GM18907 (cell line): ENCODE data around the gene FBXO5.
"Not testable (repeated sequence)": the region's sequence is repeated elsewhere in the genome, so short reads cannot be mapped to it uniquely, and the experiment has no call there.

Source experiments
- ATAC-seq: cut with Tn5 transposase; IDR thresholded peaks from one replicate; pipeline ENCODE4 v1.9.1; 2021; ENCODE audit warnings: mild to moderate bottlenecking, moderate library complexity; ENCODE audit not compliant: unreplicated experiment

FBXO5 gene

GRCh38 chr6:152993847-152994246 is 11.0 kb upstream of the FBXO5 start:
- no peak for ATAC-seq

GRCh38 chr6:152993431-152993830 is 10.6 kb upstream of the FBXO5 start:
- peak; percentile 38 for ATAC-seq

GRCh38 chr6:152986978-152987377 is 4.1 kb upstream of the FBXO5 start:
- ATAC-seq, result no peak

- not testable (repeated sequence) for ATAC-seq
These were observed 2.5 kb upstream of the FBXO5 start for GRCh38 chr6:152985300-152985699.

GRCh38 chr6:152984513-152984872 is 1.7 kb upstream of the FBXO5 start:
- peak; percentile 35 for ATAC-seq

GRCh38 chr6:152983637-152984512 is 1.0 kb upstream of the FBXO5 start:
- peak; percentile 33 for ATAC-seq

- ATAC-seq, result peak; percentile 1
These were observed 595 bp downstream of the FBXO5 start for GRCh38 chr6:152981989-152982903.

GRCh38 chr6:152981219-152981618 is 1.6 kb downstream of the FBXO5 start:
- ATAC-seq, result no peak

GRCh38 chr6:152980656-152981055 is 2.2 kb downstream of the FBXO5 start:
- no peak for ATAC-seq

- ATAC-seq, result no peak
These were observed 3.7 kb downstream of the FBXO5 start for GRCh38 chr6:152979116-152979515.

- ATAC-seq, result no peak
These were observed 4.8 kb downstream of the FBXO5 start for GRCh38 chr6:152978058-152978457.

- ATAC-seq, result no peak
These were observed 5.3 kb downstream of the FBXO5 start for GRCh38 chr6:152977556-152977955.

- ATAC-seq, result no peak
These were observed 6.1 kb downstream of the FBXO5 start for GRCh38 chr6:152976749-152977148.

GRCh38 chr6:152975204-152975915 is 7.5 kb downstream of the FBXO5 start:
- ATAC-seq, result no peak

- no peak for ATAC-seq
These were observed 8.9 kb downstream of the FBXO5 start for GRCh38 chr6:152973916-152974315.

- ATAC-seq, result no peak
These were observed 13.0 kb downstream of the FBXO5 start for GRCh38 chr6:152969688-152970418.

GRCh38 chr6:152966168-152966894 is 16.5 kb downstream of the FBXO5 start:
- ATAC-seq, result not testable (repeated sequence)

GRCh38 chr6:152959333-152959732 is 23.5 kb downstream of the FBXO5 start:
- ATAC-seq, result no peak

- no peak for ATAC-seq
These were observed 25.0 kb downstream of the FBXO5 start for GRCh38 chr6:152957796-152958195.

- peak; percentile 64 for ATAC-seq
These were observed 28.4 kb downstream of the FBXO5 start for GRCh38 chr6:152954443-152954842.
